Measurements from ENCODE around the gene PLD5.
"Not testable (repeated sequence)": the region's sequence is repeated elsewhere in the genome, so short reads cannot be mapped to it uniquely, and the experiment has no call there.

PLD5 gene

GRCh38 chr1:242416657-242417056 is 107.8 kb downstream of the PLD5 start:
- no peak for DNase-seq

DNA sequence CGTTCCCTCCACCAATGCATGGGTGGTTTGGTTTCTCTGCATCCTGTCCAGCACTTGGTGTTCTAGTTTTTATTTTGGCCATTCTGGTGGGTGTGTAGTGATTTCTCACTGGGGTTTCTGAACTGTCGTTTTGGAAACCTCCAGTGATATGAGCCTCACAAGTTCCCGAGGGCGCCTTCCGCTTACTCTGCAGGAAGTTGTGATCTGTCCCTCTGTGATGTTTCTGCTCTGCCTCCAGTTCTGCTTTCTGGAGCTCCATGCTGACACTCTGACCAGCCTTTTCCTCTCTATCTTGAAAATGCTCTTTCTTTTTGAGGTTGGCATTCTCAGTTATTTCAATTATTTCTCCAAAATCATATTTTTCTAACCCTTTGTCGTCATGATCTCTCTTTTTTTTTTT is 111.6 kb downstream of the PLD5 start:
- DNase-seq: no peak

- no peak for DNase-seq
Measured at GRCh38 chr1:242411901-242412300, 112.6 kb downstream of the PLD5 start.

GRCh38 chr1:242405947-242406346 is 118.5 kb downstream of the PLD5 start:
- DNase-seq: no peak

- DNase-seq: no peak
Measured at GRCh38 chr1:242404296-242404695, 120.2 kb downstream of the PLD5 start.

- no peak for DNase-seq
Measured at GRCh38 chr1:242402956-242403355, 121.5 kb downstream of the PLD5 start.

- DNase-seq: no peak
Measured at GRCh38 chr1:242401937-242402336, 122.6 kb downstream of the PLD5 start.

GRCh38 chr1:242398351-242398750 is 126.1 kb downstream of the PLD5 start:
- no peak for DNase-seq

GRCh38 chr1:242391896-242392295 is 132.6 kb downstream of the PLD5 start:
- DNase-seq: no peak

GRCh38 chr1:242376121-242376520 is 148.4 kb downstream of the PLD5 start:
- not testable (repeated sequence) for DNase-seq

DNA sequence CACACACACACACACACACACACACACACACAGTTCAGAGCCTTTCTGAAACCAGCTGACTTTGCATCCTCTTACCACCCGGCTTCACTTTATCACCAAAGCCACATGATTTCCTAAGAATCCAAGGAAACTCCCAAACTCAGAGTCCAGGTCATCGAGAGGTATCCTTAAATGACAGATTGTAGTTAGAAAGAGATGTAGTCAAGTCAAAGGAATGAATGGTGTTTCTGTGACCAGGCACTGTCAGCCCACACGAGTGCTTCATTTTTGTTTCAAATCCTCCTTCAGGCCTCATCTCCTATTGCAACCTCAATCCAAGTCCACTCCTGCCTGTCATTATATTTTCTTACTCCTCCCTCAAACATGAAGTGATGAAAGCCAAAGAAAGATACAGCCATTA is 174.1 kb downstream of the PLD5 start:
- DNase-seq: not testable (repeated sequence)

DNA sequence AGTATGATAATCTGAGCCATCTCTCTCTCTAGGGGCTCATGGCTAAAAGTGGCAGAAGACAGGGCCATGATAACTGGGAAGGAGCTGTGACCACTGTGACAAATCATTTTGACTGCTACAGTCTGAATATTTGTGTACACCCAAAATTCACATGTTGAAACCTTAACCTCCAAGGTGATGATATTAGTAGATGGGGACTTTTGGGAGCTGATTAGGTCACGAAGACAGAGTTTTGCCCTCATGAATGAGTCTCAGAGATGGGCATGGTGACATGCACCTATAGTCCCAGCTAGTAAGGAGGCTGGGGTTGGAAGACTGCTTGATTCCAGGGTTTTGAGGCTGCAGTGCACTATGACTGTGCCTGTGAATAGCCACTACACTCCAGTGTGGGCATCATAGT is 174.9 kb downstream of the PLD5 start:
- no peak for DNase-seq

DNA sequence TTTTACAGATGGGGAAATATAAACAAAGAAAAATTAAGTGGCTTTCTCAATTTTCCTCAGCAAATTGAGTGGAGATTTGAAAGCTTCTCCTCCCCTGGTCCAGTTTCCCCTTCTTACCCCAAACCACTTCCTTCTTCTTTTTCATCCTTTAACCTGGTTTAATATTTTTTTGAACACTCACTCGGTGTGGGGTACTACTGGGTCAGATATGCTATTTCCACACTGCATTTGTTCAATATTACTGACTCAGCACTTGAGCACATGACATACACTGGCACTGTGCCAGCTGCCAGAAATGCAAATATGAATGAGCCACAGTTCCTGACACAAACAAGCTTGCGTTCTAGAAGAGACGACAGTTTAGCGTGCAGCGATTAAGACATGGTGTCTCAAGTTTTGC is 193.6 kb downstream of the PLD5 start:
- DNase-seq: not testable (repeated sequence)

DNA sequence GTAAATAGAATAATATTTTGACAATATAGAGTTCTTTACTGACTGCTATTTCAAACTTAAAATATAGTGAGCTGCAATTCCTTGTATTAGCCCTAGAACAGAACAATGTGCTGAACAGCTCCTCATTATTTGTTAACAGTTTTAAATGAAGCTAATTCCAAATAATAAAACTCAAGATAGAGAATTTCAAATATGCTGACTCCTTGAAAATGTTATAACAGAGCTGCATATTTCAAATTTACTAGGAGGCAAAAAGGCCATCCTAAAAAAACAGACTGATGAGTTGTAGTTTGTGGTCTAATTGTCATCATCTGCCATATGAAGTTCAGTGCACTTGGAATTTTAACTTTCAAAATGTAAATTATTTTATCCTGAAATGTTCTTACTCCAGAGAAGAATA is 197.1 kb downstream of the PLD5 start:
- DNase-seq: not testable (repeated sequence)

DNA sequence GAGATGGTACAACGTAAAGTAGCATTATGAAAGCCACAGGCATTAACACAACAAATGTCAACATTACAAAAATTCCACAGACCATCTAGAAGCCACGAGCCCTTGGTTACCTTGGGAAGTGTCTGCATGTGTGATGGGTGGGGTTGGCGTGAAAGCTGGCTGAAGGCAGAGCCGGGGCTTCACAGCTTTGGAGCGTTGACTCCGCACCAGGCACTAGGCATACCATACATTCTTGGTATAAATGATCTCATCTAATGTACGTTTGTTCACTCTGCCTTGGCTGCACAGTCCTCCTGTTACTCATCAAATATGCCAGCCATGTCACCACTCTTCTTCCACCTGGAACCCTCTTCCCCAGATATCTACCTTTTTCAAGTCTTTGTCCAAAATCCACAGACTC is 202.5 kb downstream of the PLD5 start:
- DNase-seq: not testable (repeated sequence)

DNA sequence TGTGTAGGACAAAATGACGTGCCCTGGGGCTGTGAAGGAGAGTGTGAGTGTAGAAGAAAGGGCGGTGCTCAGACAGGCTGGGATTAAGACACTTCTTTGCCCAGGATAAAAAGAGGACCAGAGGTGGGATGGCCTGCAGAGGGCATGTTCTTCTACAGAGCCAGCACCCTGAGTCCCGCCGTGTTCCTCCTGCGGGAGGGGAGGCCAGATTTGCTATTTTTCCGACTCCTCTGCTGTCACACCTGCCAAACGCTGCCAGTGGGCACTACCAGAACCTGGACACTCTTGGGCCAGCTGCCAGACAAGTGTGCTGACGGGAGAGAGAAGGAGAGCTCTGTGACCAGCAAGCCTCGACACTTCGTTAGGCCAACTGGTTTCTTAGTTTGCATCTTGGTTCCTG is 206.4 kb downstream of the PLD5 start:
- DNase-seq: no peak

- DNase-seq: not testable (repeated sequence)
Measured at GRCh38 chr1:242314865-242315264, 209.6 kb downstream of the PLD5 start.

- not testable (repeated sequence) for DNase-seq
Measured at GRCh38 chr1:242314085-242314649, 210.3 kb downstream of the PLD5 start.

GRCh38 chr1:242308681-242309080 is 215.8 kb downstream of the PLD5 start:
- DNase-seq: not testable (repeated sequence)

- not testable (repeated sequence) for DNase-seq
Measured at GRCh38 chr1:242293781-242294180, 230.7 kb downstream of the PLD5 start.

- not testable (repeated sequence) for DNase-seq
Measured at GRCh38 chr1:242288067-242288466, 236.4 kb downstream of the PLD5 start.

DNA sequence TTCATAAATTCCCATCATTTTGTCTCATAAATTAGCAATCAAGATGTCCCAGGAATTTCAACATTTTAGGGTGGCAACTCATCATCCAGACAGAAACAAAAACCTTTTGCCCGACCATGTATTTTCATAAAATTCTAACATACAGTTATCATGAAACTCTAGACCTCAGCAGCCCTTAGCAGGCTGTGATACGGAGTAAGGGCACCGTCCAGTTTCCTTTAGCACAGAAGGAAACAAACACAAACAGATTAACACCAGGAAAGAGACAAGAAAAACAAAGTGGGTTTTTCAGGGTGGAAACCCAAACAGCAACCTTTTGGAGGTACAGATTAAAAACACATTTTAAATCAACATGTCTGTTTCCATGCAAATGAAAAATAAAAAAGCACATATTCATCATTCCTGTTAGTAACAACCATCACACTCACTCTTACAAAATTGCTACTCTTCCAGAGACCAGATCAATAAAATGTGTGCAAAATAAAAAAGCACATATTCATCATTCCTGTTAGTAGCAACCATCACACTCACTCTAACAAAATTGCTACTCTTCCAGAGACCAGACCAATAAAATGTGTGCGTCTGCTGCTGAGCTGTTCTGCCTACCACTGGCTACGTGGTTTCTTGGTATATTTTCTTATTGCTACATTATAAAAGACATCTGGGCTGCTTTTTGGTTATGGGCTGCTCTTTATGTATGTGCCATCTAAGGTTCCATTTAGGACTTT is 241.6 kb downstream of the PLD5 start:
- DNase-seq: not testable (repeated sequence)

- DNase-seq: not testable (repeated sequence)
Measured at GRCh38 chr1:242278406-242278805, 246.1 kb downstream of the PLD5 start.

- not testable (repeated sequence) for DNase-seq
Measured at GRCh38 chr1:242276769-242277168, 247.7 kb downstream of the PLD5 start.

DNA sequence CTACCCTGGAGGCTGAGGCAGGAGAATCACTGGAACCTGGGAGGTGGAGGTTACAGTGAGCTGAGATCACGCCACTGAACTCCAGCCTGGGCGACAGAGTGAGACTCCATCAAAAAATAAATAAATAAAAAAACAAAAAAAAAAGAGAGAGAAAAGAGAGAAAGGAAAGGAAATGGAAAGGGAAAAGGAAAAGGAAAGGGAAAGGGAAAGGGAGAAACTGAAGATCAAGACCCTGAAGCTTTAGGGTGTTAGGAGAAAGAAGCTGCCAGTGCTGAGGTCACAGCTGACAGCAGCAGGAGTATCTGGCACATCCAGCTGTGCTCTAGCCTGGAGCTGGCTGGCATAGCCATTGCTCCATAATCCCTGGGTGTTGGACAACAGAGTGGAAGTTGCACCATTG is 257.5 kb downstream of the PLD5 start:
- DNase-seq: not testable (repeated sequence)
